GM19023 (cell line): ENCODE measurements around the gene MAMLD1.

ENCODE experiments used
- ATAC-seq: cut with Tn5 transposase; IDR thresholded peaks from one replicate; pipeline ENCODE4 v1.9.1; 2021; ENCODE audit warnings: mild to moderate bottlenecking, moderate library complexity; ENCODE audit not compliant: unreplicated experiment

The MAMLD1 gene

GRCh38 chrX:150456941-150457340 lies 93.8 kb downstream of the MAMLD1 start:
- ATAC-seq: no peak

GRCh38 chrX:150459196-150459595 lies 96.1 kb downstream of the MAMLD1 start:
- ATAC-seq: no peak

- no peak for ATAC-seq
These were observed 96.9 kb downstream of the MAMLD1 start for GRCh38 chrX:150460063-150460462.

- ATAC-seq: no peak
These were observed 97.7 kb downstream of the MAMLD1 start for GRCh38 chrX:150460781-150461180.

GRCh38 chrX:150463566-150463965 lies 100.4 kb downstream of the MAMLD1 start:
- no peak for ATAC-seq

GRCh38 chrX:150464001-150464400 lies 100.9 kb downstream of the MAMLD1 start:
- no peak for ATAC-seq

- ATAC-seq: no peak
These were observed 102.2 kb downstream of the MAMLD1 start for GRCh38 chrX:150465326-150465725.

GRCh38 chrX:150465881-150466775 lies 103.0 kb downstream of the MAMLD1 start:
- ATAC-seq: no peak

- no peak for ATAC-seq
These were observed 109.2 kb downstream of the MAMLD1 start for GRCh38 chrX:150472306-150472705.

- no peak for ATAC-seq
These were observed 110.3 kb downstream of the MAMLD1 start for GRCh38 chrX:150473371-150473770.

- no peak for ATAC-seq
These were observed 112.3 kb downstream of the MAMLD1 start for GRCh38 chrX:150475461-150475860.

GRCh38 chrX:150476164-150476699 lies 113.1 kb downstream of the MAMLD1 start:
- no peak for ATAC-seq

- ATAC-seq: no peak
These were observed 114.3 kb downstream of the MAMLD1 start for GRCh38 chrX:150477371-150477770.

GRCh38 chrX:150478496-150479492 lies 115.7 kb downstream of the MAMLD1 start:
- peak; percentile 46 for ATAC-seq

- peak; percentile 71 for ATAC-seq
These were observed 119.6 kb downstream of the MAMLD1 start for GRCh38 chrX:150482537-150483206.

GRCh38 chrX:150483356-150483985 lies 120.4 kb downstream of the MAMLD1 start:
- ATAC-seq: no peak

- ATAC-seq: no peak
These were observed 122.9 kb downstream of the MAMLD1 start for GRCh38 chrX:150486011-150486410.

- ATAC-seq: no peak
These were observed 124.4 kb downstream of the MAMLD1 start for GRCh38 chrX:150487369-150488094.

GRCh38 chrX:150489359-150490015 lies 126.4 kb downstream of the MAMLD1 start:
- no peak for ATAC-seq
